Fibroblast of mammary gland (primary cell): ENCODE data around the gene MIDN.
"Not testable (repeated sequence)": the region's sequence is repeated elsewhere in the genome, so short reads cannot be mapped to it uniquely, and the experiment has no call there.

Source experiments
- DNase-seq: peaks from one replicate; pipeline ENCODE4 v3.0.0-alpha.2; 2010; ENCODE audit warnings: low read depth
- H3K4me3 ChIP-seq: 2 replicates; pipeline ENCODE4 v1.5.1; 2011; ENCODE audit warnings: low read depth, mild to moderate bottlenecking, low read length, moderate library complexity; ENCODE audit not compliant: control insufficient read depth
- TF ChIP-seq, protein P1 (sequence below): conservative IDR thresholded peaks from 2 replicates; pipeline ENCODE4 v1.5.1; 2011; ENCODE audit warnings: low read depth, low read length, inconsistent platforms; ENCODE audit not compliant: control insufficient read depth, insufficient read depth

The MIDN gene

DNA sequence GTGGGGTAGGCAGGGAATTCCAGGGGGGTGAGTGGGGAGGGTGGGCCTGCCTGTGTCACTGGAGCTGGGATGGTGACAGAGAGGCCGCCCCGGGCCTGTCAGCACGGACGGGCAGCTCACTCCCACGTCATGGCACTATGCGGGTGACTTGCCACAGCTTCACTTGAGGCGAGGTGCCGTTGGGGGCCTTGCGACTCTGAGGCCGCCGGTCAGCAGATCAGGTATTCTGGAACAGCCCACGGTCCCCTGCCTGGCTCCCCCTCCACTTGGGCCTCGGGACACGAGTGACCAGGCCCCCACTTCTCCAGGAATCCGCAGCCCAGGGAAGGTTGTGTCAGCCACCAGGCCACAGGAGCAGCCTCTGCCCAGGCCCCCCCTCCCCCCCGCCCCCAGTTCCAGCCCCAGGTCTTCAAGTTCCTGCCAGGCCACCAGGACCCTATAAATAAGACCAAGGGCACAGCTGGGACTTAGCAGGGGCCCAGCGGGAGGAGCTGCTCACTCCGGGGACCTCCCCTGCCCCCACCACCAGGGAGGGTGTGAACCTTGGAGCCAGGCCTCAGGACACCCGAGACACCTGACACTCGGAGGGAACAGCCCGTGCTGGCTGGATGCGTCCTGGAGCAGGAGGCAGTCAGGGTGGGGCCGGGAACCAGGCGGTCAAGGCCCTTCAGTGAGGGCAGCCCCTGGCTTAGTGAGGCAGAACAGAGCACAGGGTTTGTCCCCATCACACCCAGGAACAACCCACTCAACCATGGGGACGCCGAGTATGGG is 2.7 kb upstream of the MIDN start:
- TF ChIP-seq, protein P1, sequence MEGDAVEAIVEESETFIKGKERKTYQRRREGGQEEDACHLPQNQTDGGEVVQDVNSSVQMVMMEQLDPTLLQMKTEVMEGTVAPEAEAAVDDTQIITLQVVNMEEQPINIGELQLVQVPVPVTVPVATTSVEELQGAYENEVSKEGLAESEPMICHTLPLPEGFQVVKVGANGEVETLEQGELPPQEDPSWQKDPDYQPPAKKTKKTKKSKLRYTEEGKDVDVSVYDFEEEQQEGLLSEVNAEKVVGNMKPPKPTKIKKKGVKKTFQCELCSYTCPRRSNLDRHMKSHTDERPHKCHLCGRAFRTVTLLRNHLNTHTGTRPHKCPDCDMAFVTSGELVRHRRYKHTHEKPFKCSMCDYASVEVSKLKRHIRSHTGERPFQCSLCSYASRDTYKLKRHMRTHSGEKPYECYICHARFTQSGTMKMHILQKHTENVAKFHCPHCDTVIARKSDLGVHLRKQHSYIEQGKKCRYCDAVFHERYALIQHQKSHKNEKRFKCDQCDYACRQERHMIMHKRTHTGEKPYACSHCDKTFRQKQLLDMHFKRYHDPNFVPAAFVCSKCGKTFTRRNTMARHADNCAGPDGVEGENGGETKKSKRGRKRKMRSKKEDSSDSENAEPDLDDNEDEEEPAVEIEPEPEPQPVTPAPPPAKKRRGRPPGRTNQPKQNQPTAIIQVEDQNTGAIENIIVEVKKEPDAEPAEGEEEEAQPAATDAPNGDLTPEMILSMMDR = no peak
- H3K4me3 ChIP-seq = no peak overlapping the region
- DNase-seq = no peak

DNA sequence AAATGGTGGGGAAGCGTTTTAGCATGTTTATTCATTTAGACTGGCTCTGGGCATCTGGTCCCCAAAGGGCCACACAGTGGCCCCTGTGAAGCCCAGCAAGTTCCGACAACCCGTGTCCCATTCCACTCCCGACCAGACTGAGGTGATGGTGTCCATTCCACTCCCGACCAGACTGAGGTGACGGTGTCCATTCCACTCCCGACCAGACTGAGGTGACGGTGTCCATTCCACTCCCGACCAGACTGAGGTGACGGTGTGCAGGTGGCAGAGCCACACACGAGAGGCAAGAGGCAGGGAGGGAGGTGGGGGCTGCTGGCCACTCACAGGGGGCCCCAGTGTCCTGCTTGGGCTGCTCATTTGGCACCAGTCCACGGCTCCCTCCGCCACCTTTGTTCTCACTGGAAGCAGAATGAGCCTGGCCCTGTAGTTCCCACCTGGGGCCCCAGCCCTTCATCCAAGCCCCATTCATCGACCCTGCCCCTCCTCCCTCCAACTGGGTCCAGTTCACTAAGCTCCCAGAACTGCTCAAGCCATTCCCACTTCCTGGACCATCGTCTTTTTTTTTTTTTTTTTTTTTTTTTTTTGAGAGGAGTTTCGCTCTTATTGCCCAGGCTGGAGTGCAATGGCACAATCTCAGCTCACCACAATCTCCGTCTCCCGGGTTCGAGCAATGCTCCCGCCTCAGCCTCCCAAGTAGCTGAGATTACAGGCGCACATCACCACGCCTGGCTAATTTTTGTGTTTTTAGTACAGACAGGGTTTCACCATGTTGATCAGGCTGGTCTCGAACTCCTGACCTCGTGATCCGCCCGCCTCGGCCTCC is 1.9 kb upstream of the MIDN start:
- DNase-seq, H3K4me3 ChIP-seq: not testable (repeated sequence)

DNA sequence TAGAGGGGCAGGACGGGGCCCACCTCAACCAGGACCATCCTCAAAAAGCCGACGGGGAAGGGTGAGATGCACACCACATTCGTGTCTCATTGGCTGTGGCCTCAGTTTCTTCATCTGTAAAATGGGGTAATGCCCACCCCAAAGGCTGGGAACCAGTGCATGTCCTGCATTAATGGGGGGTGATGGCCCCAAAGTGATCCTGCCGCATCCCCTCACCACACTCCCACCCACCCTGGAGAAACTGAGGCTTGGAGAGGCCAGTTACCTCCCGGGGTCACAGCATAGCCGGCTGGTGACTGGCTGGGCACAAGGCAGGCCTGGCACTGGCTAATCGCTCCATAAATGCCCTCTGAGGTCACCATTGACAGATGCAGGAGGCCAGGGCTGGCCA is 640 bp upstream of the MIDN start:
- DNase-seq = no peak
- TF ChIP-seq, protein P1 = no peak
- H3K4me3 ChIP-seq = peak overlapping the region; percentile 38

DNA sequence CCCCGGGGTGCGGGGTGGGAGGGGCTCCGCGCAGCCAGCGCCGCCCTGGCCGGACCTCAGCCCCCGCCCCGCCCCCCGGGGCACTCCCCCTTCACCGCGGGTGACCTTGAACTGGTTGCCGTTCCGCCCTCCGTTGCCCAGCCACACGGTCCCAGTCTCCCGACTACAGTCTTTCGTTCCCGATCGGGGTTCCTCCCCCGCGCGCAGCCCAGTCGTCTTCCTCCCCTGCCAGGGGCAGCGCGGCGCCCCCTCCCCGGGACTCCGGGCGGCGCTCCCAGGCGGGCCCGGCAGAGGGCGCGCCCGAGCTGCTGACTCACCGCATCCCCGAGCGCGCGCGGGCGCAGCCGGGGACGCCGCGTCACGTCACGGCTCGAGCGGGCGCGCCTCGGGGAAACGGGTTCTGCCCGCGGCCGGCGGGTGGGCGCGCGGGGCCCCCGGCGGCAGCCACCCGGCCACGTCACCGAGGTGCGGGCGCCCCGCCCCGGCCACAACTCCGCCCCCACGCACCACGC is 459 bp downstream of the MIDN start:
- TF ChIP-seq, protein P1 = peak; percentile 18
- H3K4me3 ChIP-seq = peak overlapping the region; percentile 58
- DNase-seq = peak; percentile 75

DNA sequence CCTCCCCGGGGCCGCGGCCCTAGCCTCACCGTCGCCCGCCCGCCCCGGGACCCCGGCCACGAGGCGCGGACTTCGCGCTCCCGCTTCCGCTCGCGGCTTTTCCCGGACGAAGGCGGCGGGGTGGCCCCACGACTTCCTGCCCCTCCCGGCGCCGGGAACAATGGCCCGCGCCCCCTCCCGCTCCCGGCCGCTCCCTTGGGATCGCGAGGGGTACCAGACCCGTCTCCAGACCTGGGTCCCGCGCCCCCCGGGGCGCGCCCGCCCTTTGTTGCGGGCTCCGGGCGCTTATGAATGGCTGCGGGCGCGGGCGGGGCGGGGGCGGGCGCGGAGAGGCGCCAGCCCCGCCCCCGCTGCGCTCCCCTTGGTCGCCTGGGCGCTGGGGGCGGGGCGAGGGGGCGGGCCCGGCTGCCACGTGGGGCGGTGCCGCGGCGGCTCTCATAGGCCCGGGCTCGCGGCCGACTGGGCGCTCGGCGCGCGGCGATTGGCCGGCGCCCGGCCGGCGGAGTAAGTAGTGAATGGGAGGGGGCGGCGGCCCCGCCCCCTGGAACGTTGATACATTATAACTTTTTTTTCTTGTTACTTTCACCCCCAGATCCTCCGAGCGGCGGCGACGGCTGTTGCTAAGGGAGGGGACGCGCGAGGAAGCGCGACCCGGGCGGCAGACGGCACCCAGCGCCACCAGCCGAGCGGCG is 1.1 kb downstream of the MIDN start:
- TF ChIP-seq, protein P1 = no peak
- peak overlapping the region; percentile 77 for H3K4me3 ChIP-seq
- peak; percentile 94 for DNase-seq

DNA sequence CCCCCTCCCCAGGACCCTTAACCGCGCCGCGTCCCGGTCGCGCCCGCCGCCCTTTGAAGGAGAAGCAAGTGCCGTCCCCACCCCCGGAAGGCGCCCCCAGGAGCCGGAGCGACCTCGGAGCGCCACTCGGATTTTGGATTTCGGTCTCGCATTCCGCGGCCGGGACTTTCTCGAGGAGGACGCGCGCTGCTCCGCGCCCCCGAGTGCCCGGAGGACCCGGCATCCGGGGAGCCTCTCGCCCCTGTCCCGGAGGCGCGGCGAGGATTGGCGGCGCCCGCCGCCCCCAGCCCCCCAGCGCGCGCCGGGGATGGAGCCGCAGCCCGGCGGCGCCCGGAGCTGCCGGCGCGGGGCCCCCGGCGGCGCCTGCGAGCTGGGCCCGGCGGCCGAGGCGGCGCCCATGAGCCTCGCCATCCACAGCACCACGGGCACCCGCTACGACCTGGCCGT is 1.6 kb downstream of the MIDN start:
- TF ChIP-seq, protein P1 = no peak
- DNase-seq = no peak
- H3K4me3 ChIP-seq = peak overlapping the region; percentile 77
